HG03280 (cell line): ENCODE data around the gene RASGRP2.

Source experiments
- ATAC-seq: cut with Tn5 transposase; IDR thresholded peaks from one replicate; pipeline ENCODE4 v1.9.1; 2021; ENCODE audit warnings: mild to moderate bottlenecking, moderate library complexity; ENCODE audit not compliant: unreplicated experiment

RASGRP2 gene

DNA sequence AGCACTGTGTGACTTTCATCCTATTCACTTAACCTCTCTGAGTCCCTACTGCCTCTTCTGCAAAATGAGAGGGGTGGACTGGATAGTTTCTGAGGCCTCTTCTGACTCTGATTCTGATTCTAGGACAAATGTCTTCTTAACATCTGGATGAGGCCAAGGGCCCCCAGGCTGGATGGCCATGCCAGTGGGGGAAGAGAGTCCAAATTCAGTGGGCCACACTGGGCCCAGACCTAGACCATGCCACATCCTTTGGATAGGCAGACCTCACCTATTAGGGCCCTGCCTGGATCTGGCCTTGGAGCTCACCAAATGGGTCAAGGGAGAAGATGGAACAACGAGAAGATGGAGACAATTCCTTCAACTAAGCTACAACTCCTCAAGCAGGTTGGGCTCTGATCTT, 45.5 kb downstream of the RASGRP2 start:
- ATAC-seq = no peak

DNA sequence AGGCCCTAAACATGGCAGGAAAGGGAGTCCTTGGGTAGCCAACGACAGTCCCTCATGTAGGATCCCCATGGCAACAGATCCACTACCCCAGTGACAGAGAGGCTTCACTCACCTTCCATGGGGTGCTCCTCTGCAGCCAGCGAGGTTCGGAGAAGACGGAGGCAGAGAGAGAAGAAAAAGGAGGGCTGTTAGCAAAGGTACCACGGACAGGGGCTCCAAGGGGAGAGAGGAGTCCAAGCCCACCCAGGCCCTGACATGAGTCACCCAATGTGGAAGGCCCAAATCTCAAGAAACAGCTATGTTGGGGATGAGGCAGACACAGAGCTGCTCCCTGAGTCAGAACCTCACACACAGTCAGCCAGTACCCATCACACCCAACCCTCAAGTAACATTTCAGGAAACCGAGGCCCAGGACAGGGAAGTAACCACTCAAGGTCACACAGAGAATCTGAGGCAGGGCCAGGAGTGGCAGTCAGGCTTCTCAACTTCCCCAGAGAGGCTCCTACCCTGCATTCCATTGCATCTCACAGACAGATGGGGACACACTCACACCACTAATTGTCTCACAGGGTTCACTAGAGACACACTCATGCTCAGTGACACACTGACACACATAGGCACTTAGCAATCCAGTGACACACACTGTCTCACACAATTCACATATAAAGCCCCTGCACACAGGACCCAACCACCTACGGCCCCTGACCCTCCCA, 46.1 kb downstream of the RASGRP2 start:
- no peak for ATAC-seq

DNA sequence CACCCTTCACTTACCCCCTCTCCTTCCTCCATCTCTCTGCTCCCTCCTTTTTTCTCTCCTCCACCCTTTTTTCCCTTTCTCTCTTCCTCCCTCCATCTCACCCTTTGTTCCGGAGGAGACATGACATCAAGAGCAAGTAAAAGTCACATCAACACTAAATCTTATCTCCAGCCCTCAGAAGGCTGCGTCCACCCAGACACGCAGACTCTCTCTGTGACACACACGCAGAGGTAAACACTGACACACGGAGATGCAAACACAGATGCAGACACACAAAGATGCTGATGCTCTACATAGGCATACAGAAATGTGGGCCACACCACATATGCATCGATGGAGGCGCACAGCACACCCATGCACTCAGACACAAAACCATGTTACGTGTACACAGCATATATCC, 47.9 kb downstream of the RASGRP2 start:
- no peak for ATAC-seq

DNA sequence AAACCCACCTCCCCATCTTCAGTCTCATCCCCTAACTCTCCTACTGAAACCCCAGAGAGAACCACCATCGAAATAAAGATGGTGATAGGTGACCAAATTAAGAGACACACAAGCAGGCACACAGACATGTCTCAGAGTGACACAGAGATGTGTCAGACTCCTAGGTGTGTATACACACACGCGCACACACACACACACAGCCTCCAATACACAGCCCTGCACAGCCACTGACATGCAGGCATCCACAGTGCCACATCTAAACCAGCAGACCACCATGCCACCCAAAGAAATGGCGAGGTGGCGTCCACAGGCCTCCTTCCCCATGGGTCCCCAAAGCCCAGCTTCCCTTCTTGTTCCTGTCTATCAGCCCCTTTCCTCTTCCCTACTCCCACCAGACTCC, 48.4 kb downstream of the RASGRP2 start:
- no peak for ATAC-seq

DNA sequence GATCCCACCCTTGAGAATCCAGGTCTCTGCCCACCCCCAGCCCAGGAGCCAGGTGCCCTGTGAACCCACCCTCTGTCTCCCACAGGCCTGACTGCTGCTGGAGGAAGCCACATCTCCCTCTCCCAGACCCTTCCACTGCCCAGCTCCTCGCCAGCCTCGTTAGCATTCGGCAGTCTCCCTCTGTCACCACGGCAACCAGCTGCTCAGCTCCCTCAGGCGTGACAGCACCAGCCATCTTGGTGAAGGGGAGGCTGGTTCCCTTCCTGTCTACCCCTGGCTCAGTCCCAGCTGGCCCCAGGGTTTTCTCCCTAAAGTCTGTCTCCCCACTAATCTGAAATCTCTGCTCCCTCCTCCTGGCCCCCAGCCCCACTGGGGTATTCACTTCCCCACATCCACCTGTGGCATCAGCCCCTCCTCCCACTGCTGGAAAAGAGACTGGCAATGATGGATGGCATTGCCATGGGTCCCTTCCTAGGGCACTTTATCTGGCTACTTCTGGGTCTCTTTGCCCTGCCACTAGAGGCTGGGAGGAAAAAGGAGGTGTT, 49.0 kb downstream of the RASGRP2 start:
- ATAC-seq = no peak

DNA sequence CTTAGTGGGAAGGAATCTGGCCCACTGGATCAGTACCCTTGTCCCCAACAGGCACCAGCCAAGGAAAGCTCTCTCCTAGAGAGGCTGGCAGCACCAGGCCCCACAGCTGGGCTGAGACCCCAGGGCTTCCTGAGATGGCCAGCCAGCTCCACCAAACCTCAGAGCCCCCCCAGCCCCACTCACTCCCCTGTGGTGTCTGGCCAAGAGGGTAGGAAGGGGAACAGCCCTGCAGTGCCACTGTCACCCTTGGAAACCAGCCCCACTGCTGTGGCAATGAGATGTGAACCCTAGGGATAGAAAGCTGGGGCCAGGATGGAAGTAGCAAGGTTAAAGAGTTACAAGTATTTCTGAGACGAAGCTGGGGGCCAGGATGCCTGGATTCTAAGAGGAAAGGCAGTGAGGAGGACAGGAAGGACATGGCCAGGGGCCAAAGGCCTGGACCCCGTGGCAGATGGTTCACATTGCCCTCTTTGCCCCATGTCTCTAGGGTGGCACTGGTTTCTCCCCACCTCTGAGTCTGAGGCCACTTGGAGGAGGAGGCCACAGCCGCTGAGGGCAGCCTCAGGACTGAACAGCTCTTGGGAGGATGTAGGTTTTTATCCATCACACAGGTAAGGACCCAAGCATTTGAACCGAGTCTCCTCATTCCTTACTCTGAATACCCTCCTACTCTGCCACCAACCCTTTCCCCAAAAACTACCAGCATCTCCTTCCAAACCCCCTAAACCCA, 49.8 kb downstream of the RASGRP2 start:
- no peak for ATAC-seq

DNA sequence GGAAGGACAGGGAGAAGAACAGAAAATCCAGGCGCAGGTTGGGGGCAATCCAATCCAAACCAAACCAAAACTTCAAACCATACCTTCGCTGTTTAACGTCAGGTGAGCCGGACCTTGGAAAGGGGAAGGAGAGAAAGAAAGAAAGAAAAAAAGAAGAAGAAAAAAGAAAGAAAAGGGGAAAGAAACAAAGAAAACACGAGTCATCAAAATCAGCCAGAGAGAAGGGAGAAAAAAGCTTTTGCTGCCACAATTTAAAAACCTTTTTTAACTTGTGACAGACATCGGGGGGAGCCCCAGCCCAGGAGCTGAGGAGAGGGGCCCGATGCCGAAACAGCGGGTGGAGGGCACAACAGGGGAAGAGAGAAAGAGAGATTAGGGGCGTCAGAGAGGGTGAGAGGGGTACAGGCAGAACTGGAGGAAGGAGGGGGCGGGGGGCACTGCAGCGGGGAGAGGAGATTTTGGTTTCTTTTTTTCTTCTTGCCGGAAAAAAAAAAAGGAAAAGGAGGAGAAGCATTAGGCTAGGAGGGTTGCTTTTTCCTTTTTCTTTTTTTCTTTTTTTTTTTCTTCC, 51.1 kb downstream of the RASGRP2 start:
- ATAC-seq = no peak

DNA sequence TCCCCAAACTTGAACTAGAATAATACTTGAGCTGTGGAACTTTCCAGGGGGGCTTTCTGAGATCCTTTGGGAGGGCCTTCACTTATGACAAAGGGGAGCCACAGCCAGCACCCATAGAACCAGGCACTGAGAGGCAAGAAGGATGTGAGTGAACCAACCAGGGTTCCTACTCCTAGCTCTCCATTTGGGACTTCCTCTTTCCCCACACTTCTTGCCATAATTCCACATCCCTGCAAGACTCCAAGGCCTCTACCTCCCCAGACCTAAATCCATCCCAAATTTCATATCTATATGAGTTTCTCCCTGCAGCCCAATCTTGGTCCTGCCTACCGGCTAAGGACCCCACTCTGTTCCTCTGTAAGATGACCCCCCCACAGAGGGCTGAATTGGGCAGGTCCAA, 52.4 kb downstream of the RASGRP2 start:
- no peak for ATAC-seq

DNA sequence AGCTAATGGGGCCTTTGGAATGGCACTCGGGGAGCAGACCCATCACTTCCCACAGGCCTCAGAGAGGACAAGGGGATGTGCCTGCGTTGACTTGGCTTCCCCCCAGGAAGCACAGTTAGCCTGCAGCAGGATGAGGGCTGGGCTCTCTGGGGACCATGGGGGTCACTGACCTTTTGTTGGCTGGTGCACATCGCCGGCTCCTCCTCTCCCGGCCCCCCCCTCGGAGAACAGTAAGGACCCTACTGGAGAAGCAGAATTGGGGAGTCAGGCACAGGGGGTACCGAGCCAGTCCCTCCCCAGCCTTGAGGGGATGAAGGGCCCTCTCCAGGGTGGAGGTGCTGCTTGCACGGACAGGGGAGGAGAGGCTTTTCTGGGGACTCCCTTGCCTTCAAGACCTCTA, 53.7 kb downstream of the RASGRP2 start:
- no peak for ATAC-seq

DNA sequence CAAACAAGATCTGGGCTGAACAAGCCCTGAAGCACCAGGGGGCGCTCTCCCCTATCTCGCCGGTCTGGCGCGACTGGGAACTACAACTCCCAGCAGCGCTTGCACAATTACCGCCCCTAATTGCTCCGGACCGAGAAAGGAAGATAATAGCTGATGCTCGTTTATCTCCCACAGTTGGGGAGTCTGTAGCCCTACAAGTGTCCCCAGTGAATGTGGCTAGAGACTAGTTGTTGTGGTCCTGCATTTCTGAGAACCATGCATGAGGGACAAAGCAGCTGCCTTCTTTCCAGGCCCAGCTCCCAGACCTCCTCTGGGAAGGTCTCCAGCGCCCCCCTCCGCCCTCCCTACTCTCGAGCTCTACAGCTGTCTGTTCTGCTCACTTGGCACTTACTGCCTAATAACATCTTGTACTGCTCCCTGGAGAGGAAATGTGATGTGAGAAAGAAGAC, 55.4 kb downstream of the RASGRP2 start:
- peak; percentile 75 for ATAC-seq

DNA sequence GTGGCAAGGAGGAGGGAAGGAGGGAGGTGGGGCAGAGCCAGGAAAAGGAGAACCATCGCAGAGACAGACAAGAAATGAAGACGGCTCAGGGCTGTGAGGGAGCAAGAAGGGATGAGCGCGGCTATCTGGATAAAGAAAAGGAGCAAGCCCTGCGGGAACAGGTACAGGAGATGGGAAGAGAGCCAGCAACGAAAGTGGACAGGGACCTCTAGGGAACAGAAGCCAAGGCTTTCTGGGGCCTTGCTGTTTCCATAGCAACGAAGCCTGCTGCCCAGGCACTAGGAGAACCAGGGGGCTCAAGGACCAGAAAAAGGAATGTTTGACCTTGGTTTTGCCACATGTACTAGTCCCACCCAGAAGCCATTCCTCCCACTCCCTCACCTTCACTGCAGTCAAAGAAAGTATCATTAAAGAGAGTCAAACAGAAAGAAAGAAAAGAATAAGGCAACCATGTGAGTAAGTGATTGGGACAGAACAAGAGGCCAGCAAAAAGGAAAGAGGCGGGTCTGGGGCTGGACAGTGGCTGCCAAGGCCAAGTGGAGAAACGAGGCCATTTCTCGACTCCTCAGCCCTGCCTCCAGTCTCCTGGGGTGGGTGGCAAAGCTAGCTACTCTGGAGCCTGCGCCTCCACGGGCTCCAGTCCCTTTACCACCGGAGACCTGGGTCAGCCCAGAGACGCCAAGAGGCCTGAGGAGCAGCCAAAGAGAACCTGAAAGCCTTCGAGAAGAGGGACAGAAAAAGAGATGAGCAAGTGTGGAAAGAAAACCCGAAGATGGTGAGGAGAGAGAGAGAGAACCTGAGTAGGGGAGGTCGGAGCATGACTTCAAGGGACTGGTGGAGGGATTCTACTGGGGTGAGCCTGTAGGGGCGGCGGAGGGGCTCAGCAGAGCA, 56.1 kb downstream of the RASGRP2 start:
- no peak for ATAC-seq

DNA sequence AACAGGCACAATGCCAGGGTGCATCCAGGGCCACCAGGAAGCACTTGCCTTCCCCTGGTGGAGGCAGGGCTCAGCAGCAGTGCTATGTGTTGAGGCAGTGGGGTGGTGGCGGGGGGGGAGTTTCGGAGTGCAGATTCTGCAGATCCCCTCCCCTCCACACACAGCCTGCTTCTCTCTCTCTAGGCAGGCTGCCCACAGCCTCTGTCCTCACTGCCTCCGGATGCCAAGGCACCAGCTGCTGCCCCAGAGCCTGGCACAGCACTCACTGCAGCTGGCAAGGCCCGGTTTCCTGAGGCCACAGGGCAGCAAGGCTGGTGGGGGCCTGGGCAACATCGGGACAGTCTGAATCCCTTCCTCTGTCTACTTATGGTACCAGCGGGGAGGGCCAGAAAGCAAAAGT, 56.7 kb downstream of the RASGRP2 start:
- ATAC-seq = no peak

DNA sequence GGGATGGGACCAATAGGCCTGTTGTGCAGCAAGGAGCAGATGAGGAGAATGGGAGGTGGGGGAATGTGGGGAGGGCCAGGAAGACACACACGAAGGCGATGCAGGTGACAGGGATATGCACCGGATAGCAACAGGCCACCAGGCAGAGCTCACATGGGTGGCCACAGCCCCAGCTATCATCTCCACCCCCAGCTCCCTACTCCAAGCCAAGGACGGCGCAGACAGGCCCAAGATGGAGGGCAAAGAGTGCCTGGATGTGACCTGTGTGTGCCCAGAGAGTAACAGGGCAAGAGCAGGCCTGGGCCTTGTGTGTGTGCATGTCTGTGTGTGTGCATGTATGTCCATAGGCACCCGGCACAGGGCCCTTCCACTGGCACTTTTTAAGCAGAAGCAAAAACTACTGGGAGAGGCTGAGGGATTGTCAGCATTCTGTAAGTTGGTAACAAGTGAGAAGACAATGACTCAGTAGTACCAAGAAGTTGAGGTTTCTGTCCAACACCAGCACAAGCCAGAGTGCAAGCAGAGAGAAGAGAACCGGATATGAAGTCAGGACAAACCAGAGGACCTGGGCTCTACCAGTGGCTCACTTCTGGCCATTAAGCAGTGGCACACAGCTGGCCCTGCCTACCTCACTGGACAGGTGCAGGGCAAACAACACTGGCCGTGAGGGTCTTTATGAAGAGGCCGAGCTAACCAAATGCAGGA, 57.3 kb downstream of the RASGRP2 start:
- ATAC-seq = no peak

DNA sequence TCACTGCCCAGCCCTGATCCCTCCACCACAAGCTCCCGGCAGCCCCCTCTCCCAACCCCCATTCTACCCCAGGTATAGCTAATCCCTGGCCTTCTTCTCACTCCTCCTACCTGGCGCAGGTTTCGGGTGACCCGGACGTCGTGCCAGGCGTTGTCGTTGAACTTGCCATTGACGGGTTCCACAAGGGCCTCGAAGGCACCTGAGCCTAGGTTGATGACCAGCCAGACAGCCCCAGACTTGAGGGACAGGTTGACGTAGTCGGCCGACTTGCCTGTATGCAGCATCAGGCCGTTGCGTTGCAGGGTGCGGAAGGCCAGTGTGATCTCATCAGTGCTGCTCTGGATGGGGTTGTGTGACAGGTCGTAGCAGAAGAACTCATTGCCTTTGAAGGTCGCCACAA, 58.4 kb downstream of the RASGRP2 start:
- no peak for ATAC-seq

DNA sequence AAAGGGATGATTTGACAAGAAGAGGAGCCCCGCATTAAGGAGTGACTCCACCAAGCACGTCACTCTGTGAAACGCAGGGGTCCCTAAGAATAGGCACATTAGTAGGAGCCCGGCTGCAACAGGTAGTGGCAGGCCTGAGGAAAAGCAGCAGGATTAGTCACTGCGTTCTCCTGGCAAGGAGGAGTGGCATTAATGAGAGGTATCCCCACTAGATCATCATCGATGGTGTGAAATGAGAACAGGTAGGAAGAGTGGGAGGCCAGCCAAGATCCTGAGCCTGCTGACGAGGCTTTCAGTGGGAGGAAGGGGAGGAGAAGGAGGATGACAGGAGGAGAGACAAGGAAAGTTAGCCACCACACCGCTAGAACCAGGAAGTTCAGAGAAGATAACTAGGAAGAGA, 59.6 kb downstream of the RASGRP2 start:
- ATAC-seq = no peak

DNA sequence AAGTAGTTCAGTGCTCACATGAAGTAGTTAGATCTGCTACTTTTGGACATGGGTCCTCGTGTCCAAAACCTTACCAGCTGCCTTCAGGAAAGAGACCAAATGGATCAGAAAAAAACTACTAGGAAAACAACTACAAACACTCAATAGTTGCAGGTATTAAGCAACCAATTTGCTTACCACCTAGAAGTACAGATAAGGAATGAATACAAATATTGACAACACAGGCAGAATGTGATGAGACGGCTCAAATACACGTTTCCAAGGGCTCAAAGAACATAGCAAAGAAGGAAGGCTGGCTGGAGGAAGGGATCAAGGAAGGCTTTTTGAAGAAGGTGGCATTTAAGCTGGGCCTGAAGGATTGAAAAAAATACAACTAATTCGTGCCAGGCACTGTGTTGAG, 62.8 kb downstream of the RASGRP2 start:
- ATAC-seq = no peak

DNA sequence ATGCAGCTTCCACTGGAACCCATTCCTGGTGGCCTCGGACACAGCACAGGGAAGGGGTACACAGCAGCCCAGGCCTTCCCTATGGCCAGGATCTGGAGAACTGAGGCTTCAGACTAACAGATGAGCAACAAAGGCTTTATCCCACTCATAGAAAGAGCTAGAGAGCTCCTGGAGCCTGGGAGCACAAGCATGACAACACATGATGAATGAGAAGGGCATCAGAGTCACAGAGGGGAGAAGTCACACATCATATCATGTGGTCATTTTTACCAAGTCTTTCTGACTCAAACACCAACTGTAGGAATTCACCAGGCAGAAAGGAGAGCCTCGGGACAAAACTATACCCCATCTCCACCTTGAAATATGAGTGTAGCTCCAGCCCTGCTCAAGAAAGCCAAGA, 64.1 kb downstream of the RASGRP2 start:
- ATAC-seq = no peak

DNA sequence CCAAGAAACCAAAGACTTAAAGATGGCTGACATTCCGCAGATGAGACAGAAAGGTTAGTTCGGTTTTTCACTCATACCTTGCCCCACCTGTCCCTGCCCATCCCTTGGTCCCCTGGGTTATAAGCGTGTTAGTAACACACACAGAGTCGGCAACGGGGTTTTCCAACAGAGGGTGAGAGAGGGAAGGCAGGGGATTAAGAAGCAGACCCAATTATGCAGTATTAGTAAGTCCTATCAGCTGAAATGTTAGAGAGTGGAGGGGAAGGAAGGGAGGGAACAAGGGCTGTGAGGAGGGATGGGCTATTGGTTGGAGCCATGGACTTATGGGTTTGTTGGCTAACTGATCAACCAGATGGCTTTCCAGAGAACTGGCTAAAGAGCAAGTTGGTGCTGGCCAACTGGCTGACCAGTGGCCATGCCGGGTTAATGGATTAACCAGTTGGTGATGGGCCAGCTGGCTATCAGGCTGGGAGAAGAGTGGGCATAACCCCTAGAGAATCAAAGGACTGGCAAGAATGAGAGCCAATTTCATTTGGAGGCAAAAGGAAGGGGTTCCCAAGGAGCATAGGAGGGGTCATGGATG, 66.4 kb downstream of the RASGRP2 start:
- ATAC-seq = no peak
